ENCODE results near the gene ECSIT.
A peak's percentile ranks its signal among the peaks of the same experiment; 100 is the strongest.

The ECSIT gene

GRCh38 chr19:11538232-11539036 lies 9.5 kb upstream of the ECSIT start, which contains the start of gene CNN1:
CNN1 (plus strand) TSS chr19:11538851; CDS start chr19:11538928, 77 bp downstream.
- ATAC-seq (ENCODE audit: low read depth) (no peak), DNase-seq (ENCODE audit: low spot score in 2 of 2) (no peak)
- Mint-ChIP-seq H3K4me1 (peaks cover 23% of the 10 kb centered on the region), H3K9me3 (no peaks in the 10 kb centered on the region), H3K4me3 (peak within 1 kb of the TSS; percentile 14), H3K27ac (no peak within 1 kb of the TSS), H3K27me3 (peaks cover 7% of the 10 kb centered on the region), H3K36me3 (no peaks in the 10 kb centered on the region)

GRCh38 chr19:11535792-11536595 lies 7.1 kb upstream of the ECSIT start:
- Mint-ChIP-seq H3K36me3 (no peaks in the 10 kb centered on the region), H3K9me3 (no peaks in the 10 kb centered on the region), H3K4me1 (peaks cover 23% of the 10 kb centered on the region), H3K4me3 (peak overlapping the region; percentile 78), H3K27ac (peak overlapping the region; percentile 88), H3K27me3 (peaks cover 7% of the 10 kb centered on the region)
- ATAC-seq (ENCODE audit: low read depth), result peak; percentile 93
- DNase-seq (ENCODE audit: low spot score in 2 of 2), result peak; percentile 87 to 93

- no peaks in the 10 kb centered on the region for H3K36me3 Mint-ChIP-seq
- no peaks in the 10 kb centered on the region for H3K9me3 Mint-ChIP-seq
- H3K4me1 Mint-ChIP-seq, result peaks cover 18% of the 10 kb centered on the region
- no peak for DNase-seq (ENCODE audit: low spot score in 2 of 2)
- ATAC-seq (ENCODE audit: low read depth), result no peak
- H3K27ac Mint-ChIP-seq, result peak overlapping the region; percentile 4
- H3K4me3 Mint-ChIP-seq, result peak overlapping the region; percentile 47
- peaks cover 7% of the 10 kb centered on the region for H3K27me3 Mint-ChIP-seq
Observed at GRCh38 chr19:11534948-11535347, 6.0 kb upstream of the ECSIT start.

GRCh38 chr19:11534538-11534937 lies 5.6 kb upstream of the ECSIT start:
- H3K27ac Mint-ChIP-seq, result peak overlapping the region; percentile 4
- peak overlapping the region; percentile 47 for H3K4me3 Mint-ChIP-seq
- H3K9me3 Mint-ChIP-seq, result no peaks in the 10 kb centered on the region
- peaks cover 18% of the 10 kb centered on the region for H3K4me1 Mint-ChIP-seq
- ATAC-seq (ENCODE audit: low read depth) (no peak), DNase-seq (ENCODE audit: low spot score in 2 of 2) (no peak)
- H3K27me3 Mint-ChIP-seq, result peaks cover 7% of the 10 kb centered on the region
- no peaks in the 10 kb centered on the region for H3K36me3 Mint-ChIP-seq

GRCh38 chr19:11530432-11530831 lies 1.5 kb upstream of the ECSIT start:
- Mint-ChIP-seq H3K9me3 (no peaks in the 10 kb centered on the region), H3K27ac (no peak overlapping the region), H3K4me1 (peaks cover 21% of the 10 kb centered on the region), H3K4me3 (no peak overlapping the region), H3K36me3 (peaks cover 4% of the 10 kb centered on the region), H3K27me3 (no peaks in the 10 kb centered on the region)
- DNase-seq (ENCODE audit: low spot score in 2 of 2) (no peak), ATAC-seq (ENCODE audit: low read depth) (no peak)

GRCh38 chr19:11519138-11519537 lies 9.8 kb downstream of the ECSIT start:
- H3K27ac Mint-ChIP-seq, result no peak overlapping the region
- no peaks in the 10 kb centered on the region for H3K9me3 Mint-ChIP-seq
- H3K27me3 Mint-ChIP-seq, result no peaks in the 10 kb centered on the region
- H3K4me3 Mint-ChIP-seq, result no peak overlapping the region
- peaks cover 22% of the 10 kb centered on the region for H3K36me3 Mint-ChIP-seq
- DNase-seq (ENCODE audit: low spot score in 2 of 2) (no peak), ATAC-seq (ENCODE audit: low read depth) (no peak)
- peaks cover 2% of the 10 kb centered on the region for H3K4me1 Mint-ChIP-seq

- H3K9me3 Mint-ChIP-seq, result no peaks in the 10 kb centered on the region
- peaks cover 4% of the 10 kb centered on the region for H3K4me1 Mint-ChIP-seq
- no peak overlapping the region for H3K27ac Mint-ChIP-seq
- DNase-seq (ENCODE audit: low spot score in 2 of 2), result no peak
- H3K4me3 Mint-ChIP-seq, result no peak overlapping the region
- ATAC-seq (ENCODE audit: low read depth), result no peak
- H3K36me3 Mint-ChIP-seq, result peaks cover 33% of the 10 kb centered on the region
- no peaks in the 10 kb centered on the region for H3K27me3 Mint-ChIP-seq
Observed at GRCh38 chr19:11513946-11514345, 15.0 kb downstream of the ECSIT start.

- no peaks in the 10 kb centered on the region for H3K9me3 Mint-ChIP-seq
- peaks cover 9% of the 10 kb centered on the region for H3K4me1 Mint-ChIP-seq
- H3K36me3 Mint-ChIP-seq, result peaks cover 25% of the 10 kb centered on the region
- no peak overlapping the region for H3K4me3 Mint-ChIP-seq
- no peaks in the 10 kb centered on the region for H3K27me3 Mint-ChIP-seq
- ATAC-seq (ENCODE audit: low read depth) (no peak), DNase-seq (ENCODE audit: low spot score in 2 of 2) (no peak)
- H3K27ac Mint-ChIP-seq, result no peak overlapping the region
Observed at GRCh38 chr19:11510444-11510843, 18.5 kb downstream of the ECSIT start.

GRCh38 chr19:11507370-11508078 lies 21.4 kb downstream of the ECSIT start:
- H3K4me3 Mint-ChIP-seq, result peak overlapping the region; percentile 69
- H3K9me3 Mint-ChIP-seq, result no peaks in the 10 kb centered on the region

GRCh38 chr19:11506967-11507366 lies 22.0 kb downstream of the ECSIT start:
- Mint-ChIP-seq H3K27me3 (no peaks in the 10 kb centered on the region), H3K4me3 (peak overlapping the region; percentile 57), H3K9me3 (no peaks in the 10 kb centered on the region), H3K27ac (peak overlapping the region; percentile 18), H3K4me1 (peaks cover 16% of the 10 kb centered on the region), H3K36me3 (peaks cover 7% of the 10 kb centered on the region)
- DNase-seq (ENCODE audit: low spot score in 2 of 2), result no peak
- ATAC-seq (ENCODE audit: low read depth), result no peak

More at GRCh38 chr19:11507370-11508078, 21.4 kb downstream of the ECSIT start:
- Mint-ChIP-seq H3K4me1 (peaks cover 16% of the 10 kb centered on the region), H3K36me3 (peaks cover 11% of the 10 kb centered on the region), H3K27ac (no peak overlapping the region), H3K27me3 (no peaks in the 10 kb centered on the region)
- no peak for ATAC-seq (ENCODE audit: low read depth)
- no peak for DNase-seq (ENCODE audit: low spot score in 2 of 2)

- peak; percentile 12 for ATAC-seq (ENCODE audit: low read depth)
- no peaks in the 10 kb centered on the region for H3K27me3 Mint-ChIP-seq
- peaks cover 7% of the 10 kb centered on the region for H3K36me3 Mint-ChIP-seq
- H3K4me1 Mint-ChIP-seq, result peaks cover 18% of the 10 kb centered on the region
- no peaks in the 10 kb centered on the region for H3K9me3 Mint-ChIP-seq
- peak overlapping the region; percentile 94 for H3K27ac Mint-ChIP-seq
- peak overlapping the region; percentile 95 for H3K4me3 Mint-ChIP-seq
- DNase-seq (ENCODE audit: low spot score in 2 of 2), result no peak
Observed at GRCh38 chr19:11506101-11506555, 22.8 kb downstream of the ECSIT start.

- DNase-seq (ENCODE audit: low spot score in 2 of 2), result peak; percentile 95 to 97
- ATAC-seq (ENCODE audit: low read depth), result peak; percentile 62
- no peaks in the 10 kb centered on the region for H3K9me3 Mint-ChIP-seq
- H3K36me3 Mint-ChIP-seq, result peaks cover 3% of the 10 kb centered on the region
- H3K4me1 Mint-ChIP-seq, result peaks cover 18% of the 10 kb centered on the region
- peak within 1 kb of the TSS; percentile 95 for H3K4me3 Mint-ChIP-seq
- no peaks in the 10 kb centered on the region for H3K27me3 Mint-ChIP-seq
- H3K27ac Mint-ChIP-seq, result peak within 1 kb of the TSS; percentile 94
Observed at GRCh38 chr19:11505504-11506100, 23.3 kb downstream of the ECSIT start, which contains the start of gene ZNF653. ZNF653 (minus strand) TSS chr19:11505839; CDS start chr19:11505786, 53 bp downstream.

- no peaks in the 10 kb centered on the region for H3K9me3 Mint-ChIP-seq
- no peaks in the 10 kb centered on the region for H3K27me3 Mint-ChIP-seq
- peaks cover 18% of the 10 kb centered on the region for H3K4me1 Mint-ChIP-seq
- H3K36me3 Mint-ChIP-seq, result peaks cover 5% of the 10 kb centered on the region
- DNase-seq (ENCODE audit: low spot score in 2 of 2), result peak; percentile 93 to 98
- peak overlapping the region; percentile 95 for H3K4me3 Mint-ChIP-seq
- peak; percentile 88 for ATAC-seq (ENCODE audit: low read depth)
- H3K27ac Mint-ChIP-seq, result peak overlapping the region; percentile 94
Observed at GRCh38 chr19:11505032-11505503, 23.9 kb downstream of the ECSIT start.

All from memory B cell (primary cell).